Esophagus squamous epithelium (tissue), 4 donors: ENCODE measurements around the gene NENF.

Experiments
- CTCF ChIP-seq, 6 experiments: fragments of 450-650 bp in 4 of 6; fragments of 200-600 bp in 2 of 6; sonication (generic) in 2 of 6; IDR thresholded peaks; one replicate each; pipeline ENCODE4 v1.5.1; 2016 to 2019; ENCODE audit warnings: antibody characterized with exemption in 6 of 6, mild to moderate bottlenecking in 4 of 6, moderate library complexity in 4 of 6
- POLR2A ChIP-seq, 4 donors: fragments of 450-650 bp; IDR thresholded peaks; one replicate each; pipeline ENCODE4 v1.6.1; 2017; ENCODE audit warnings: antibody characterized with exemption in 4 of 4, mild to moderate bottlenecking in 4 of 4, moderate library complexity in 3 of 4

- TF ChIP-seq POLR2A (IDR thresholded peaks at IDR 0.05): no peak
- TF ChIP-seq CTCF (IDR thresholded peaks at IDR 0.05): no peak
Measured at GRCh38 chr1:212466898-212467650, 34.4 kb downstream of the NENF start.
